Activated effector memory CD4-positive, alpha-beta T cell treated with Interleukin-2 at 50 U/mL for 16 hours (primary cell): ENCODE results near the gene AAGAB.
"Not testable (repeated sequence)": the region's sequence is repeated elsewhere in the genome, so short reads cannot be mapped to it uniquely, and the experiment has no call there.

ENCODE experiments used
- DNase-seq: peaks from one replicate; pipeline ENCODE4 v3.0.0-alpha.2; 2020

AAGAB gene

DNA sequence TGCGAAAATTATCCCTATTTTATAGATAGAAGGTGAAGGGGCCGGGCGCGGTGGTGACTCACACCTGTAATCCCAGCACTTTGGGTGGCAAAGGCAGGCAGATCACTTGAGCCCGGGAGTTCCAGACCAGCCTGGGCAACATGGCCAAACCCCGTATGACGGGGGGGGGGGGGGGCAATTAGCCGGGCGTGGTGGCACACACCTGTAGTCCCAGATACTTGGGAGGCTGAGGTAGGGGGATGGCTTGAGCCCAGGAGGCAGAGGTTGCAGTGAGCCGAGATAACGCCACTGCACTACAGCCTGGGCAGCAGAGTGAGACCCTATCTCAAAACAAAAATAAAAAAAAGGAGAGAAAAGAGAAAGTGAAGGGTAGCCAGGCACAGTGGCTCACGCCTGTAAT lies 1.4 kb downstream of the AAGAB start:
- no peak for DNase-seq

GRCh38 chr15:67251318-67251717 lies 3.1 kb downstream of the AAGAB start:
- DNase-seq: no peak

GRCh38 chr15:67249830-67250229 lies 4.6 kb downstream of the AAGAB start:
- no peak for DNase-seq

DNA sequence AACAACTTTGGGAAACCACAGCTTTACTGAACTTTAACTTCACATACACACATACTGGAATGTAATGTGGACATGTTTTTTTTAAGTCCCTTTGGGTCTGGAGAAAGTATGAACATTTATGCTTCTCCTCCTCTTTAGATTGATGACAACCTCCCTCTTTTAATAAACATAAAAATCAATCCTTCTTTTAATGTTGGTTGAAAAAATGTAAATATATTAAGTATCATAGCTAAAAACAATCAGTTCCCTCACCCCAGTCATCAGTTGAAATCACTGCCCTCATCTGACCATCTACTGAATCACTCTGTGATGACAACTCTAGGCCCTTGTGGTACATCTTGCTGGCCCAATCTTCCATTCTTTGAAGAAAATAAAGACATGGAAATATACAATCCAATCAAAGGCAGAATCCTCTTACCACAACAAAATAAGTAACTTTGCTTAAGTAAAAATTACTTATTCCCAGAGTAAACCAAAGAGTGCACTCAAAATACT lies 6.4 kb downstream of the AAGAB start:
- DNase-seq: no peak

- not testable (repeated sequence) for DNase-seq
Measured at GRCh38 chr15:67246606-67247005, 7.9 kb downstream of the AAGAB start.

- DNase-seq: no peak
Measured at GRCh38 chr15:67244971-67245478, 9.4 kb downstream of the AAGAB start.

GRCh38 chr15:67242708-67243111 lies 11.8 kb downstream of the AAGAB start:
- DNase-seq: no peak

- DNase-seq: no peak
Measured at GRCh38 chr15:67241132-67241855, 13.2 kb downstream of the AAGAB start.

- peak; percentile 14 for DNase-seq
Measured at GRCh38 chr15:67240235-67241131, 14.0 kb downstream of the AAGAB start.

- no peak for DNase-seq
Measured at GRCh38 chr15:67232591-67232990, 21.9 kb downstream of the AAGAB start.

DNA sequence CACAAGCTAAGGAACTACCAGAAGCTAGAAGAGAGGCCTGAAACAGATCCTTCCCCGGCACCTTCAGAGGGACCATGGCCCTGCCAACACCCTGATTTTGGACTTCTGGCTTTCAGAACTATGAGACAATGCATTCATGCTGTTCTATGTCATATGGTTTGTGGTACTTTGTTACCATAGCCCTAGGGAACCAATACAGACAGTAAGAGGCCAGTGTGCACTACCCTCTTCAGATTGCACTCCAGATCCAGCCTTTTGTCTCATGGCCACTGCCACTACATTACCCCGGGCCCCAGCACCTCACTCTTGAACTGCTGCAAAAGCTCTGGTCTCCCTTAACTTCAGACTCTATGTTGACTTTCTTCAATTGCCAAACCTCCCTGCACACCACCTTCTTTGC lies 24.0 kb downstream of the AAGAB start:
- DNase-seq: no peak

GRCh38 chr15:67228286-67228685 lies 26.2 kb downstream of the AAGAB start:
- DNase-seq: no peak

DNA sequence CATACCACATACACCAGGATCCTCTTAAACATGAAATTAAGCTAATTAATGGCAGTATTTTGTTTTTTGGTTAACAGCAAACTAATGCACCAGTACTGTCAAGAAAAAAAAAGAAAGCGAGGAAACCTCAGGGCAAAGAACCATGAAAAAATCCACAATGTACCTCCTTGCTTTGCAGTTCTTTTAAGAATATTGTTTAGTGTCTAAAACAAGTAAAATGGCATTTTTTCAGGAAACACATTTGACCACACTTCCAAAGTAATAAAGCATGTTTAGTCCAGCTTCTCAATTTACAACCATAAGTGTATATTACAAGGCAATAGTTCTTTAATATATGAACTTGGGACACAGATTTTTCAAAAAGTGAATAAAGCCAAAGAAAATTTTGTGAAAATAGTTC lies 26.6 kb downstream of the AAGAB start:
- no peak for DNase-seq

DNA sequence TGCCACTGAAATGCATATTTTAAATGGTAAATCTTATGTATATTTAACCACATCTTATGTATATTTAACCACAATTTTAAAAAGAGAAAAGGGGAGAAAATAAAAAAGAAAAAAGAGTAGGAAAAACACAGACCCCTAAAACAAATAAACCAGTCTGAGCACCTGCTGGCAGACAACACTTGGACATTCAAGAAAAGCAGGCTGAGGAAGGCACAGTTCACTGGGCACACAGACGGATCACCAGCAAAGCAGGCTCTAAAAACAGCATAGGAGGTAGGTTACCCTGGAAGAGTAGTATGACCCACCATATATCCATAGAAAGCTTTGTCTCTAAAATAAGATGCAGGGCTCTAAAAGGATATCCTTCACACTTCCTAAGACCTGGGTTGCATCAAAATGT lies 27.0 kb downstream of the AAGAB start:
- DNase-seq: no peak

GRCh38 chr15:67225336-67225735 lies 29.1 kb downstream of the AAGAB start:
- no peak for DNase-seq

GRCh38 chr15:67224889-67225288 lies 29.6 kb downstream of the AAGAB start:
- no peak for DNase-seq

DNA sequence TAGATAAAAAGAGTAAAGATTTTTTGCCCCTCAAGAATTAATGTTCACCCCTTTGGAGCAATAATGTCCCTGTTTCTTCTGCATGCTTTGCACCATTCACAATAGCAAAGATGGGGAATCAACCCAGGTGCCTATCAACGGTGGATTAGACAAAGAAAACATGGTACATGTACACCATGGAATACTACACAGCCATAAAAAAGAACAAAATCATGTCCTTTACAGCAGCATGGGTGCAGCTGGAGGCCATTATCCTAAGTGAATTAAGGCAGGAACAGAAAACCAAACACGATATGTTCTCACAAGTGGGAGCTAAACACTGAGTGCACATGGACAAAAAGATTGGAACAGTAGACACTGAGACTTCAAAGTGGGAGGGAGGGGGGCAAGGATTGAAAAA lies 35.2 kb downstream of the AAGAB start:
- DNase-seq: no peak

DNA sequence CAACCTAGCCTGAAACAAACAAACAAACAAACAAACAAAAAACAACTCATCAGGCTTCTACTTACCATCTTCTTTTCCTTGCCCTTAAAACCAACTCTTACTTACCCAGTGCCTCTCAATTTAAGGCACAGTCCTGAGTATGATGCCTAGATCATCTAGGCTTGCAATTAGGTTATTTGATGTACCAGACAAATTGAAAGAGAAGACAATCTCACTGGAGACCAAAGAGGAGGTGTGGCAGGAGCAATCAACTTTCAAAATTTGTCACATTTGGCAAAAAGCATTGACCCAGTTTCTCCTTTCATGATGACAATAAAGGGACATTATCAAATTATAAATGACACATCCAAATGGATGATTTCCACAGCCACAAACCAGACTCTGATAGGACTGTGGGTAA lies 36.0 kb downstream of the AAGAB start:
- DNase-seq: no peak

GRCh38 chr15:67216859-67217258 lies 37.6 kb downstream of the AAGAB start:
- no peak for DNase-seq

GRCh38 chr15:67215102-67215501 lies 39.4 kb downstream of the AAGAB start:
- DNase-seq: no peak

- DNase-seq: no peak
Measured at GRCh38 chr15:67212684-67213367, 41.6 kb downstream of the AAGAB start.

GRCh38 chr15:67210555-67211168 lies 43.8 kb downstream of the AAGAB start:
- no peak for DNase-seq

DNA sequence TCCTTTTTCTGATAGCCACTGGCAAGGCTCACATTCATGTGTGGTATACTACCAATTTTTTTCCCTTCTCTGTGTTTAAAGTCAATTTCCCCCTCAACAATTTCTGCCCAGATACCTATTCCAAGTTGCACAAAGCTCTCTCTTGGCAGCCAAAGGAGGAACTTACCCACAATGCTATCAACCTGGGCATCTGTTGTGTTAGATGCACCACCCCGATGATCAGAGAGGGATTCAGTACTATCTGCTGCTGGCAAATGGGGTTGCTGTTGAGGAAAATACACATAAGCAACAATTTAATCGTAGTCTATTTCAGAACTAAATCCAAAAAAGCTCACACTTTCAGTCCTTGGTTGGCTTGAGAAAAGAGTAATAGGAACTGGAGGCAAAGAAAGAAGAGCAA lies 46.1 kb downstream of the AAGAB start:
- no peak for DNase-seq
